ENCODE results near the gene PPP2R2D. TPM values are rescaled to one million over a fixed set of nuclear protein-coding genes. Genes with fewer than 3 reads are reported as not detected.
"Not testable (repeated sequence)": the region's sequence is repeated elsewhere in the genome, so short reads cannot be mapped to it uniquely, and the experiment has no call there.

The PPP2R2D gene
- total RNA-seq, 1 experiment from 2014 or later = 57.5 TPM

GRCh38 chr10:131936736-131937135 is 35.9 kb downstream of the PPP2R2D start:
- in situ Hi-C loops (cut with HindIII; ENCODE audit: low sequenced_read_pairs) = no loop called here
- DNase-seq (ENCODE audit: low spot score) = no peak

DNA sequence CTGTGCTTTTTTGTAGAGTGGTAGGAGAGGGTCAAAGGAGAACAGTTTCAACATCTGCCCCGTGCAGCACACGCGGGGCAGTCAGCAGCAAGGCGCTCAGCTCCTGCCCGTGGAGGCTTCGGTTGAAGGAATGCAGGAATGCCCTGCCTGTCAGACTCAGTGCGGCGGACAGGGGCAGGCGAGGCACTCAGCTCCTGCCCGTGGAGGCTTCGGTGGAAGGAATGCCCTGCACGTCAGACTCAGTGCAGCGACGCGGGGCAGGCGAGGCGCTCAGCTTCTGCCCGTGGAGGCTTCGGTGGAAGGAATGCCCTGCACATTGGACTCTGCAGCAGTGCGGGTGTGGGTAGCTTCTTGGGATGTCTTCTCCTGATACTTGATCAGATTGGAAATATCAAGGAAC is 37.0 kb downstream of the PPP2R2D start:
- in situ Hi-C loops (cut with HindIII; ENCODE audit: low sequenced_read_pairs) = no loop called here
- DNase-seq (ENCODE audit: low spot score) = no peak

GRCh38 chr10:131938681-131939080 is 37.9 kb downstream of the PPP2R2D start:
- peak; percentile 79 for DNase-seq (ENCODE audit: low spot score)
- in situ Hi-C loops (cut with HindIII; ENCODE audit: low sequenced_read_pairs) = no loop called here

- no peak for DNase-seq (ENCODE audit: low spot score)
- in situ Hi-C loops (cut with HindIII; ENCODE audit: low sequenced_read_pairs) = no loop called here
These were observed 41.6 kb downstream of the PPP2R2D start for GRCh38 chr10:131942455-131942854.

- peak; percentile 73 for DNase-seq (ENCODE audit: low spot score)
- in situ Hi-C loops (cut with HindIII; ENCODE audit: low sequenced_read_pairs) = no loop called here
These were observed 42.4 kb downstream of the PPP2R2D start for GRCh38 chr10:131943021-131943814.

- in situ Hi-C loops (cut with HindIII; ENCODE audit: low sequenced_read_pairs) = no loop called here
- no peak for DNase-seq (ENCODE audit: low spot score)
These were observed 43.6 kb downstream of the PPP2R2D start for GRCh38 chr10:131944412-131944811.

GRCh38 chr10:131944976-131945695 is 44.3 kb downstream of the PPP2R2D start:
- in situ Hi-C loops (cut with HindIII; ENCODE audit: low sequenced_read_pairs) = no loop called here
- DNase-seq (ENCODE audit: low spot score) = peak; percentile 32

GRCh38 chr10:131946321-131946751 is 45.5 kb downstream of the PPP2R2D start:
- in situ Hi-C loops (cut with HindIII; ENCODE audit: low sequenced_read_pairs) = no loop called here

DNA sequence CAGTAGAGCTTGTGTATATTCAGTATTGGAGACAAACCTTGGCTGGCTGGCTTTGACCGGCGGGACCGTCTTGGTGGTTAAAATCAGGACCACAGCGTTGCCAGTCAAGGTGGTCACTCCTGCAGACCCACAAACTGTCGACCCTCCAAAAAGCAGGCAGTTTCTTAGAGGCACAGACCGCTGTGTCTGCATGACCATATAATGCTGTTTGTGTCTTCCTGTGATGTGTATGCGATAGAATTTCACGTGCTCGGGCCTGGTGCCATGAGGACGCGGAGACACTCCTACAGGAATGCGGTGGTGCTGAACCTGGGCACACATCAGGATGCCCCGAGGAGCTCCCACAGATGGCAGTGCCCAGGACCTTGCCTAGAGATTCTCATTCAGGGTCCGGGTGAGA is 46.1 kb downstream of the PPP2R2D start:
- no peak for DNase-seq (ENCODE audit: low spot score)
- in situ Hi-C loops (cut with HindIII; ENCODE audit: low sequenced_read_pairs) = no loop called here

More at GRCh38 chr10:131946321-131946751, 45.5 kb downstream of the PPP2R2D start:
- DNase-seq (ENCODE audit: low spot score) = no peak

- DNase-seq (ENCODE audit: low spot score) = no peak
- in situ Hi-C loops (cut with HindIII; ENCODE audit: low sequenced_read_pairs) = no loop called here
These were observed 47.0 kb downstream of the PPP2R2D start for GRCh38 chr10:131947631-131948347.

GRCh38 chr10:131948501-131948900 is 47.7 kb downstream of the PPP2R2D start:
- no peak for DNase-seq (ENCODE audit: low spot score)
- in situ Hi-C loops (cut with HindIII; ENCODE audit: low sequenced_read_pairs) = no loop called here

GRCh38 chr10:131949041-131949862 is 48.4 kb downstream of the PPP2R2D start:
- DNase-seq (ENCODE audit: low spot score) = peak; percentile 62
- in situ Hi-C loops (cut with HindIII; ENCODE audit: low sequenced_read_pairs) = no loop called here

- DNase-seq (ENCODE audit: low spot score); in situ Hi-C loops (cut with HindIII; ENCODE audit: low sequenced_read_pairs): not testable (repeated sequence)
These were observed 49.1 kb downstream of the PPP2R2D start for GRCh38 chr10:131949908-131950307.

- DNase-seq (ENCODE audit: low spot score) = peak; percentile 76
- in situ Hi-C loops (cut with HindIII; ENCODE audit: low sequenced_read_pairs) = no loop called here
These were observed 53.7 kb downstream of the PPP2R2D start for GRCh38 chr10:131954356-131954965.

- in situ Hi-C loops (cut with HindIII; ENCODE audit: low sequenced_read_pairs) = no loop called here
- DNase-seq (ENCODE audit: low spot score) = no peak
These were observed 55.0 kb downstream of the PPP2R2D start for GRCh38 chr10:131955591-131956340.

DNA sequence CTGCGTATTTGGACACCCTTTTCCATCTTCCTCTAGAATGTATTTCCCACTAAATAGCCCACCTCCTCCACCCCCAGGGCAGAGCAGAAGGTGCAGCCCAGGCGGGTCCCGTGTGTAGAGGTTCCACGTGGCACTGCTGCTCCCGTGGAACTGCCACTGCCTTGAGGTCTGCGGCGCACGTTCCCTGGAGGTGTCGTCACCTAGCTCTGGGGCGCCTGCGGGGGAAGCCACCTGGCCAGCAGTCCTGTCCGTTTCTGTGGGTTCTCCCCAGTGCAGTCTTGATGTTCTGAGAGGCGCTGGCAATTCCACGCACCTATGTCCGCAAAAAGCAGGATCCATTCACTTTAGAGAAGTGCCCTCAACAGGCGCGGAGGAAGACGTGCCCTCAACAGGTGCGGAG is 59.0 kb downstream of the PPP2R2D start:
- DNase-seq (ENCODE audit: low spot score) = no peak
- in situ Hi-C loops (cut with HindIII; ENCODE audit: low sequenced_read_pairs) = no loop called here

GRCh38 chr10:131960631-131961046 is 59.8 kb downstream of the PPP2R2D start:
- DNase-seq (ENCODE audit: low spot score) = no peak
- in situ Hi-C loops (cut with HindIII; ENCODE audit: low sequenced_read_pairs) = no loop called here
